DMS 273 (cell line): ENCODE measurements around the gene S100A1.
A peak's percentile ranks its signal among the peaks of the same experiment; 100 is the strongest.

ENCODE experiments used
- DNase-seq: peaks from one replicate; lab custom pipeline; 2025; ENCODE audit not compliant: unreplicated experiment; lab: John Stamatoyannopoulos, UW

S100A1 gene

DNA sequence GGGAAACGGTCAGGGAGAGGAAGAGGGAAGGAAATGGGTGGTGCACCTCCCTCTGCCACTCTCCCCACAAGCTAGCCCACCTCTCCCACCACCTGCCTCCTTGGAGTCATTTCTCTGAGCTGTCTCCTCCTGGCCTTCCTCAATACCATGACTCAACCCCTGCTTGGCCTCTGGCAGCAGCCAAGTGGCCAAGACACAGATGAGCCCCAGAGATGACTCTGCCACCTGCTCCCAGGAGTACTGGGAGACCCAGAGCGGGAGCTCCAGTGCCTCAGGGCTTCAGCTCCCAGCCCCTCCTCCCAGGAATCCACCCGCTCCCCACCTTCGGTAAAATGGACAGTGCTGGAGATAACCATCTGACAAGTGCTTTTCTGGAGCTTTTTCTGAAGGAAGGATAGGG is 17.9 kb upstream of the S100A1 start:
- DNase-seq, result no peak

DNA sequence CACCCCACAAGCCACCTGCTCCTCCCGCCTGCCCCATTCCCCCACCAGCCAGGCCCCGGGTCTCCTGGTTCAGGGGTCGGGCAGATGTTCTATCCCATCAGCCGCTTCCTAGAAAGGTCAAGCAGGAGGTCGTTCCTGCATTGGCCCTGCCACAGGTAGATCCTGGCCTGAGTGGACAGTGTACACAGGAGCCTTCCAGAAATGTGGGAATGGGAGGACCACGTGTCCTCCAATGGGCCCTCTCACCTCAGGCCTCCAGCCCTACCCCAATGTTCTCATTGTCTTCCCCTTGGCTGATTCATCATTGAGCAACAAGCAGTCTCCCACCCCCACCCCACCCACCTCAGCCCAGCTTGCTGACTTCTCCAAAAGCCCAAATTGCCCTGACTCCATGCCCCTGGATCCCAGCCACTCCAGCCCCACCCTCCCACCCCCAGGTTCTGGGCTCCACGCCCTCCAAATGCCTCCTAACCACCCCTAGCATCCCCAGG is 17.4 kb upstream of the S100A1 start:
- DNase-seq, result no peak

- no peak for DNase-seq
Measured at GRCh38 chr1:153611356-153611755, 16.9 kb upstream of the S100A1 start.

- no peak for DNase-seq
Measured at GRCh38 chr1:153612111-153612754, 16.0 kb upstream of the S100A1 start.

DNA sequence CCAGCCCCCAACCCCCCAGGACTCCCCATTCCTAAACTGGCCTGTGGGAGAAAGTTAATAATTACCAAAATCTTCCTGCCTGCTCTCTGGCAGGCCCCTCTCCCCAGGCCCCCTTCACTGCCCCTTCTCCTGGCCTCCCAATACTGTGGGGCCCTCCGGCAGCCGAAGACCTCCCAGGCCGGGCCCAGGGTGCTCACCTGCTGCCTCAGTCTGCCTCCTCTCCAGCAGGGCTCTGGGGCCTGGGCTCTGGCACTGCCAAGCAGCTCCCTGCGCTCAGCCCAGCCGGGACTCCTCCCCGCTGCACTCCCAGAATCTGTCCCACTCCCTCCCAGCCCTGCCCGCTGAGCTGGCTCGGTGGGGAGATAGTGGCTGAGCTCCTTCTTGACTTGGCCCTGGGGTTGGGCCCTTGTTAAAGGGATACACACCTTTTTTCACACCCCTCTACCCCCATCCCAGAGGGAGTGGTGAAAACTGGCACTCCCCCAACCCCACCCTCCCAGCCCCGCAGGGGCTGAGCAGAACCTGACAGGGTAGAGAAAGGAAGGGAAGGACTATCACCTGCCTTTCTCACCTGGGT is 15.4 kb upstream of the S100A1 start, which contains the start of gene S100A16:
S100A16 (minus strand) TSS at position 383 of the 577 bp plus-strand sequence. CDS start 4,986 bp downstream, outside the sequence.
- DNase-seq, result peak; percentile 43

DNA sequence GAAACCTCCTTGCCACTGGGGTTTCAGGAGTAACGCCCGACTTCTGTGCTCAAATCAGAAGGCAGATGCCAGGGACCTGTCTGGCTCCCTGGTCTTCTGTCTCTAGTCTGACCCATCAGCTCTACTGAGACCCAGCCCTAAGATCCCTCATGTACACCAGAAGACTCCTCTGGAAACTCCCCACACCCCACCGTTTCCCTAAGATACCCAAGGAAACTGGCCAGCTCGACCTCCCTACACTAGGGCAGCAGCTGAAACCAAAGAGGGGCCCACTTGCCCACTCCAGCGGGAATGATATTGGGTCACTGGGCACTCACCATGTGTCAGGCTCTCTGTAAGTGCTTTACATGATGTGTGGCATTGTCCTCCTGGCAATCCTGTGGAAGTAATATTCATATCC is 14.8 kb upstream of the S100A1 start:
- no peak for DNase-seq

GRCh38 chr1:153614189-153614900 is 13.9 kb upstream of the S100A1 start:
- DNase-seq, result no peak

DNA sequence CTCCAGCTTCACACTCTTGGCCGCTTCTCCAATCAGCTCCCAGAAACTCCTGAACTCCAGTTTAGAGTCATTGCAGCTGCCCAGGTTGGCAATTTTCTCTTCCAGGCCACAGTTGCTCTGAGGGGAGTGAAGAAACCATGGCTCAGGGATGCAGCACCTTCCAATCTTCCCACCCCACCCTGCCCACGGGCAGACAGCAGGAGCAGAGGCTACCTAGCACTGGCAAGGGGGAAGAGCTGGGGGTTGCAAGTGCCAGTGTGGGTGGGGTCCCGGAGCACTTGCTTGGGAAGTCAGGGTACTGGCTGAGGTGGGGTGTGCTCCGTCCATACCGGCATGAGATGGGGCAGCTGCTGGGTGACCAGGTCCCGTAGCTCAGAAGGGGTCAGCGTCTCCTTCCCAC is 13.3 kb upstream of the S100A1 start:
- no peak for DNase-seq

GRCh38 chr1:153615406-153615805 is 12.8 kb upstream of the S100A1 start:
- DNase-seq, result no peak

- no peak for DNase-seq
Measured at GRCh38 chr1:153616144-153616916, 11.9 kb upstream of the S100A1 start, which contains the start of gene S100A14. S100A14 (minus strand) TSS chr1:153616325; CDS start chr1:153615858, 467 bp downstream.

GRCh38 chr1:153616917-153617311 is 11.3 kb upstream of the S100A1 start:
- DNase-seq, result no peak

DNA sequence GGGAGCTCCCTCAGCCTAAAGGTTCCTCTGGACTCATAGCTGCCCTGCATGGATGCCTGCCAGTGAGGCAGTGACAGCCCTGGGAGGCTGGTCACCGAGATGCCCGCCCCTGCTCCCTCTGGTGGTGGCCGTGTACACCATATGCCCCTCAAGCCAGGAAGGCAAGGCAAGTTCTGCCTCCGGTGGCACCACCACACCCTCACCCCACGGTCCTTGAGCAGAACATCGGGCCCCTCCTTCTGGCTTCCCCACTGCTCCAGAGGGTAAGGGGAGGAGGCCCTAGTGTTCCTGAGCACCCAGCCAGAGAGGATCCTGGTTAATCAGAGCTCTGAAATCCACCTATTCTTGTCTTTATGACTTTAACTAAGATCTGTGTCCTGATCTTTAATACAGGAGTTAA is 10.6 kb upstream of the S100A1 start:
- peak; percentile 64 for DNase-seq

DNA sequence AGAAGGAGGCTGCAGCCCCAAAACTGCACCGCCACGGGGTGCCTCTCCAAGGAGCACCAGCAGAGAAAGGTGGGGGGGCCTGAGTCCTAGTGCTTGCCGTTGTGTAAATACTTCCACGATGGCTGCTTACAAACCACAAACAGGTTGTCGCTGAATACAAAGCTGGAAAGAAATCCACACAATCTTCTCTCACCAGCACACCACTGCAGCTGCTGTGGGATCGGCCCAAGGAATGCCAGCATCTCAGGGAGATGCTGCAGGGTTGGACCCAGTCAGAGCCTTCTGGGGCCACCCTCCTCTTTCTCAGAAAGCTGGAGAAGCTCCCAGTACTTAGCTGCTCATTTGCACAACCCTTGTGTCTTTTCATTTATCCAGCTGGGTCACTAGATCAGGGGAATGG is 9.1 kb upstream of the S100A1 start:
- DNase-seq, result no peak

DNA sequence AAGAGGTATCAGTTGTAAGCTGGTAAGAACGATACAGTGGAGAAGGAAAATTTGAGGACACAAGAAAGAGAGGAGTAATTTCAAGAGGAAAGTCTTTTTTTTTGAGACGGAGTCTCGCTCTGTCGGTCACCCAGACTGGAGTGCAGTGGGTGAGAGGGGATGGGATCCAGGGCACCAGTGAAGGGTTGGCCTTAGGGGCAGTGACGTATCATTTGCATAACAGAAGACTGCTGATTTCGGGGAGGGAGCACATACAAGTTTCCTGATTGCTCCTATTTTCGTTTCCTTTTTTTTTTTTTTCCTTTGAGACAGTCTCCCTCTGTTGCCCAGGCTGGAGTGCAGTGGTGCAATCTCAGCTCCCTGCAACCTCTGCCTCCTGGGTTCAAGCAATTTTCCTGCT is 5.1 kb upstream of the S100A1 start:
- no peak for DNase-seq

- DNase-seq, result no peak
Measured at GRCh38 chr1:153624965-153625611, 3.1 kb upstream of the S100A1 start.

GRCh38 chr1:153626477-153626903 is 1.7 kb upstream of the S100A1 start:
- no peak for DNase-seq

GRCh38 chr1:153626904-153627714 is 1.1 kb upstream of the S100A1 start, which contains the start of gene S100A13:
S100A13 (minus strand) TSS chr1:153627505; CDS start chr1:153626472, 1,033 bp downstream.
- peak; percentile 95 for DNase-seq

DNA sequence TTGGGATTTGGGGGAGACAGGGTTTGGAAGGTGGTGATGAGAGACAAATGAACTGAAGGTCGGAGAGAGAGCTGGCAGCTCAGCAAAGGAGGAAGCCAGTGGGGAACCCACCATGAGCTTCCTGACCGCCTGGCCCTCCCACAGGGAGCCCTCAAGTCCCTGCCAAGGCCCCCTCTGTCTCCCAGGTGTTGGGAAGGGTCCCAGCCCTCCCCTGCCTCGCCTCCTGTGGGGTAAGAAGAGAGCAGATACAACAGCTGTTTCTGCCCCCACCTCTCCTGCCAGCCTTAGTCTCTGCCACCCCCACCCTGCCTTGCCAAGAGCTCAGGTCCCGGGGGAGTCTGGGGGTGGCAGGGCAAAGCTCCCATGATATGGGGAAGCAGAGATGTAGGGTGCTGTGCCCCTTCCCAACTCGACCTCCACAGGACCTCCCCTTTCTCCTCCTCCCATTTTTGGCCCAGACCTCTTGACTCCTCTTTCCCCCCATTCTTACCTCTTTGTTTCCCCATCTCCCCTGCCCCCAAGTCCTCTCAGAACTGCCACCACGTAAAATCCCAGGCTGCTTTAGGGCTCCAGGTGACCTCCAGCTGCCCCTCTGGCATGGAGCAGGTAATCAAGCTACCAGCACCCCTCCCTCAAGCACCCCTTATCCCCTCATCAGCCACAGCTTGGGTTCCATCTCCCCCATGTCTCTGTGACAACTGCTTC is 556 bp downstream of the S100A1 start:
- DNase-seq, result peak; percentile 73

GRCh38 chr1:153629343-153629665 is 1.1 kb downstream of the S100A1 start:
- DNase-seq, result no peak
